ENCODE measurements around the gene MYLK2. TPM values are rescaled to one million over a fixed set of nuclear protein-coding genes. Genes with fewer than 3 reads are reported as not detected.

The MYLK2 gene
- total and polyA plus RNA-seq, 2 of the 4 experiments (the other 2 are of a cell fraction), result 0.18 to 0.27 TPM

- H2AK9ac ChIP-seq (replicated peaks; ENCODE audit: low read depth, low read length, poor library complexity), result no peak overlapping the region
- BruUV-seq (replicated peaks), result no TSS peak
- in situ Hi-C loops (cut with MboI; ENCODE audit: low sequenced_read_pairs), result no loop called here
- no peak overlapping the region for H3K27ac ChIP-seq (ENCODE audit: insufficient read depth, low read length)
- H2BK20ac ChIP-seq (ENCODE audit: low read depth, low read length), result no peak overlapping the region
- no peak overlapping the region for H2AFZ ChIP-seq (replicated peaks; ENCODE audit: low read length, poor library complexity)
- H3K18ac ChIP-seq (ENCODE audit: low read depth, low read length), result no peak overlapping the region
- H3K27me3 ChIP-seq (ENCODE audit: control insufficient read depth, insufficient read depth, low read length), result no peaks in the 10 kb centered on the region
- H3K4me2 ChIP-seq (ENCODE audit: low read depth, low read length), result no peak overlapping the region
- H3K4me3 ChIP-seq (ENCODE audit: insufficient read depth, low read depth, low read length), result no peak overlapping the region
- H2BK120ac ChIP-seq (ENCODE audit: low read depth, low read length), result no peak overlapping the region
- H3K9me3 ChIP-seq (ENCODE audit: control insufficient read depth, insufficient read depth, low read length), result no peaks in the 10 kb centered on the region
- no peak overlapping the region for H3K14ac ChIP-seq (replicated peaks; ENCODE audit: low read depth, low read length)
- H3K23ac ChIP-seq (ENCODE audit: low read depth, low read length), result no peak overlapping the region
- dilution Hi-C loops (cut with HindIII; ENCODE audit: low sequenced_read_pairs, unreplicated experiment), result no loop called here
- peaks cover 5% of the 10 kb centered on the region; the same call in 1 of the 2 replicates for H3K36me3 ChIP-seq (ENCODE audit: control insufficient read depth, insufficient read depth, low read length)
- peaks cover 5% of the 10 kb centered on the region; the same call in 1 of the 2 replicates for H4K20me1 ChIP-seq (ENCODE audit: insufficient read depth, low read length)
- TF ChIP-seq USF2 (IDR thresholded peaks at IDR 0.05; ENCODE audit: low read depth, low read length), result no peak
- TF ChIP-seq RAD21 (IDR thresholded peaks at IDR 0.05; ENCODE audit: low read length), result no peak
- TF ChIP-seq CEBPB (IDR thresholded peaks at IDR 0.05; ENCODE audit: low read depth, low read length), result peak; percentile 23; the same call in 1 of the 2 replicates
- no peak overlapping the region for H2AK5ac ChIP-seq (ENCODE audit: low read depth, low read length)
- H3K4ac ChIP-seq (ENCODE audit: low read depth, low read length), result no peak overlapping the region
- no peak overlapping the region for H2BK15ac ChIP-seq (ENCODE audit: low read depth, low read length)
- no peak overlapping the region for H4K8ac ChIP-seq (ENCODE audit: low read depth in 2 of 2, low read length in 2 of 2)
- 100% methylated on average over 1 of the region's 3 CpGs; no CpG with 5 or more reads in 1 of the 2 experiments for WGBS, 2 experiments (ENCODE audit: extremely low coverage in 2 of 2, insufficient read length in 1 of 2)
- CTCF ChIA-PET, result no interaction called here
- POLR2A ChIA-PET (ENCODE audit: unreplicated experiment), result no interaction called here
- intact Hi-C loops (cut with micrococcal nuclease), result loop anchor here (5.0 kb wide), 1 partner anchor 43 kb away; no protein-coding TSS in a partner anchor
- no peak overlapping the region for H2BK5ac ChIP-seq (ENCODE audit: low read depth, low read length, poor library complexity, severe bottlenecking)
- H4K91ac ChIP-seq (ENCODE audit: insufficient read depth, low read depth, low read length), result no peak overlapping the region
- no peak overlapping the region for H4K5ac ChIP-seq (ENCODE audit: low read depth, low read length)
- peaks cover 30 to 58% of the 10 kb centered on the region in 2 experiments for H3K79me1 ChIP-seq (ENCODE audit: low read depth in 1 of 2, low read length in 2 of 2)
- peaks cover 9% of the 10 kb centered on the region for H3K9me1 ChIP-seq (ENCODE audit: insufficient read depth, low read length)
- no peak overlapping the region for H3K56ac ChIP-seq (ENCODE audit: extremely low read depth, insufficient read depth, low read length)
- peak; percentile 32; the same call in 1 of the 2 replicates for ATAC-seq (ENCODE audit: low read depth)
- no peak overlapping the region for H3K9ac ChIP-seq (ENCODE audit: low read depth, low read length)
- no peak for DNase-seq
- H3K4me1 ChIP-seq (ENCODE audit: control insufficient read depth, insufficient read depth, low read length), result peaks cover 2% of the 10 kb centered on the region
These were observed 28.8 kb upstream of the MYLK2 start for GRCh38 chr20:31790401-31790800.

Measured in IMR-90 (cell line).